ENCODE data around the gene RAB17. TPM values are rescaled to one million over a fixed set of nuclear protein-coding genes. Genes with fewer than 3 reads are reported as not detected.

RAB17 gene
- total and polyA plus RNA-seq, 3 experiments from 2014 or later, result not detected

- H3K27me3 ChIP-seq (ENCODE audit: insufficient read depth, low read length, poor library complexity, severe bottlenecking), result no peaks in the 10 kb centered on the region
- peaks cover 6% of the 10 kb centered on the region for H3K4me1 ChIP-seq (ENCODE audit: insufficient read depth, low read length)
- Mint-ChIP-seq H3K4me1 (peaks cover 0 to 5% (median 5%) of the 10 kb centered on the region in 3 donors), H3K27me3 (peaks cover 10 to 18% of the 10 kb centered on the region in 2 donors), H3K36me3 (no peaks in the 10 kb centered on the region), H3K27ac (no peak overlapping the region), H3K4me3 (peak overlapping the region in 1 of 7 donors; percentile 49), H3K9me3 (no peaks in the 10 kb centered on the region)
- ChIA-PET CTCF (interaction anchor here (4.4 kb wide), 1 partner anchor 57 kb away, joined by 55 read pairs; no protein-coding TSS in a partner anchor), POLR2A (no interaction called here)
- no peak overlapping the region for H3K27ac ChIP-seq (ENCODE audit: low read depth, low read length)
- H3K4me3 ChIP-seq (ENCODE audit: low read length), result no peak overlapping the region
- H3K36me3 ChIP-seq (ENCODE audit: insufficient read depth, low read length), result no peaks in the 10 kb centered on the region
- no peak for DNase-seq
- H3K9me3 ChIP-seq (ENCODE audit: low read length), result no peaks in the 10 kb centered on the region
Observed at GRCh38 chr2:237569896-237570295, 20.6 kb downstream of the RAB17 start.

GRCh38 chr2:237569041-237569440 lies 21.5 kb downstream of the RAB17 start:
- no peaks in the 10 kb centered on the region for H3K9me3 Mint-ChIP-seq
- no peak for DNase-seq
- H3K4me3 ChIP-seq (ENCODE audit: low read length), result no peak overlapping the region
- no peaks in the 10 kb centered on the region for H3K27me3 ChIP-seq (ENCODE audit: insufficient read depth, low read length, poor library complexity, severe bottlenecking)
- H3K27me3 Mint-ChIP-seq, result peaks cover 10 to 18% of the 10 kb centered on the region in 2 donors
- peaks cover 0 to 5% (median 5%) of the 10 kb centered on the region in 3 donors for H3K4me1 Mint-ChIP-seq
- POLR2A ChIA-PET, result no interaction called here
- no peaks in the 10 kb centered on the region for H3K36me3 Mint-ChIP-seq
- H3K27ac Mint-ChIP-seq, result no peak overlapping the region
- no peak overlapping the region for H3K4me3 Mint-ChIP-seq
- no peaks in the 10 kb centered on the region for H3K9me3 ChIP-seq (ENCODE audit: low read length)
- no peak overlapping the region for H3K27ac ChIP-seq (ENCODE audit: low read depth, low read length)
- peaks cover 6% of the 10 kb centered on the region for H3K4me1 ChIP-seq (ENCODE audit: insufficient read depth, low read length)
- CTCF ChIA-PET, result no interaction called here
- no peaks in the 10 kb centered on the region for H3K36me3 ChIP-seq (ENCODE audit: insufficient read depth, low read length)

- H3K4me1 Mint-ChIP-seq, result peaks cover 0 to 5% (median 5%) of the 10 kb centered on the region in 3 donors
- no peak overlapping the region for H3K4me3 Mint-ChIP-seq
- H3K27me3 ChIP-seq (ENCODE audit: insufficient read depth, low read length, poor library complexity, severe bottlenecking), result no peaks in the 10 kb centered on the region
- ChIA-PET POLR2A (no interaction called here), CTCF (no interaction called here)
- no peaks in the 10 kb centered on the region for H3K9me3 ChIP-seq (ENCODE audit: low read length)
- H3K27ac Mint-ChIP-seq, result no peak overlapping the region
- H3K4me3 ChIP-seq (ENCODE audit: low read length), result no peak overlapping the region
- peak in 1 of 5 donors; percentile 25 for DNase-seq
- H3K9me3 Mint-ChIP-seq, result no peaks in the 10 kb centered on the region
- peaks cover 11 to 23% of the 10 kb centered on the region in 2 donors for H3K27me3 Mint-ChIP-seq
- H3K4me1 ChIP-seq (ENCODE audit: insufficient read depth, low read length), result peaks cover 6% of the 10 kb centered on the region
- no peak overlapping the region for H3K27ac ChIP-seq (ENCODE audit: low read depth, low read length)
- no peaks in the 10 kb centered on the region for H3K36me3 Mint-ChIP-seq
- H3K36me3 ChIP-seq (ENCODE audit: insufficient read depth, low read length), result no peaks in the 10 kb centered on the region
Observed at GRCh38 chr2:237568121-237568660, 22.3 kb downstream of the RAB17 start.

- DNase-seq, result peak in 1 of 5 donors; percentile 26
- peaks cover 10 to 27% of the 10 kb centered on the region in 2 donors for H3K27me3 Mint-ChIP-seq
- H3K4me1 Mint-ChIP-seq, result peaks cover 0 to 5% (median 5%) of the 10 kb centered on the region in 3 donors
- Histone ChIP-seq H3K27me3 (ENCODE audit: insufficient read depth, low read length, poor library complexity, severe bottlenecking) (no peaks in the 10 kb centered on the region), H3K36me3 (ENCODE audit: insufficient read depth, low read length) (no peaks in the 10 kb centered on the region), H3K27ac (ENCODE audit: low read depth, low read length) (no peak overlapping the region), H3K9me3 (ENCODE audit: low read length) (no peaks in the 10 kb centered on the region), H3K4me3 (ENCODE audit: low read length) (no peak overlapping the region), H3K4me1 (ENCODE audit: insufficient read depth, low read length) (peaks cover 6% of the 10 kb centered on the region)
- ChIA-PET POLR2A (no interaction called here), CTCF (no interaction called here)
- H3K36me3 Mint-ChIP-seq, result no peaks in the 10 kb centered on the region
- H3K4me3 Mint-ChIP-seq, result no peak overlapping the region
- H3K9me3 Mint-ChIP-seq, result no peaks in the 10 kb centered on the region
- no peak overlapping the region for H3K27ac Mint-ChIP-seq
Observed at GRCh38 chr2:237567276-237568029, 23.1 kb downstream of the RAB17 start.

DNA sequence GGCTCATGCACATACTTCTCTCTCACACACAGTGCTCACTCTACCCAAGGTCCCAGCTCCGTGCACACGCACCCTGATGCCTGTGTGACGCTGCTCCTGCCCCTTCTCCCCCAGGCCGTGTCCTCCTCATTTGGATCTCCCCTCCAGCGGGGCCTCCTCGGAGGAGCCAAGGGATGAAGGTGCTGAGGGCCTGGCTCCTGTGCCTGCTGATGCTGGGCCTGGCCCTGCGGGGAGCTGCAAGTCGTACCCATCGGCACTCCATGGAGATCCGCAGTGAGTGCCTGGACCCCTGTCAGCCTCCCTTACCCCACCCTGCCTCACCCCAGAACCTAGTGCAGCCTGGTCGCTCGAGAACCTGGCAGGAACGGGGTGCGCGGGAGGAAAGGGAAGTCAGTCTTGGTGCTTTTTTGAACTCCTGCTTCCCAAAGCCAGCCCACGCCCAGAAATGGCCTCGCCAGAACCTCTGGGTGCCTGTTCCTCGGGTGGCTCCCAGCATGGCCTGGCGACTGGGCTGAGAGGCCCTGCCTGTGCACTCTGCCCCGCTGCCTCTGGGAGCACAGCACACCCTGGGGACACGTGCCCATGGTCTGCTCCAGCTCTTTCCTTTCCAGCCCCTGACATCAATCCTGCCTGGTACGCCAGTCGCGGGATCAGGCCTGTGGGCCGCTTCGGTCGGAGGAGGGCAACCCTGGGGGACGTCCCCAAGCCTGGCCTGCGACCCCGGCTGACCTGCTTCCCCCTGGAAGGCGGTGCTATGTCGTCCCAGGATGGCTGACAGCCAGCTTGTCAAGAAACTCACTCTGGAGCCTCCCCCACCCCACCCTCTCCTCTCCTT lies 23.9 kb downstream of the RAB17 start, which contains the start of gene PRLH:
TSS of gene PRLH (plus strand) at position 174 of the 835 bp plus-strand sequence. CDS start at position 174, 0 bp downstream.
- H3K4me3 Mint-ChIP-seq, result no peak within 1 kb of the TSS
- Histone ChIP-seq H3K4me1 (ENCODE audit: insufficient read depth, low read length) (peaks cover under 1% of the 10 kb centered on the region), H3K36me3 (ENCODE audit: insufficient read depth, low read length) (no peaks in the 10 kb centered on the region), H3K9me3 (ENCODE audit: low read length) (no peaks in the 10 kb centered on the region), H3K27ac (ENCODE audit: low read depth, low read length) (no peak within 1 kb of the TSS), H3K4me3 (ENCODE audit: low read length) (no peak within 1 kb of the TSS), H3K27me3 (ENCODE audit: insufficient read depth, low read length, poor library complexity, severe bottlenecking) (no peaks in the 10 kb centered on the region)
- no peaks in the 10 kb centered on the region for H3K9me3 Mint-ChIP-seq
- H3K27ac Mint-ChIP-seq, result no peak within 1 kb of the TSS
- peaks cover 0 to under 1% (median 0%) of the 10 kb centered on the region in 3 donors for H3K4me1 Mint-ChIP-seq
- POLR2A ChIA-PET, result no interaction called here
- peak in 1 of 5 donors; percentile 36 for DNase-seq
- peaks cover 9 to 25% of the 10 kb centered on the region in 2 donors for H3K27me3 Mint-ChIP-seq
- CTCF ChIA-PET, result no interaction called here
- H3K36me3 Mint-ChIP-seq, result no peaks in the 10 kb centered on the region

GRCh38 chr2:237565974-237566373 lies 24.6 kb downstream of the RAB17 start:
- Mint-ChIP-seq H3K4me1 (no peaks in the 10 kb centered on the region), H3K27me3 (peaks cover 9 to 24% of the 10 kb centered on the region in 2 donors), H3K9me3 (no peaks in the 10 kb centered on the region), H3K27ac (no peak overlapping the region), H3K36me3 (no peaks in the 10 kb centered on the region), H3K4me3 (no peak overlapping the region)
- DNase-seq, result no peak
- Histone ChIP-seq H3K4me1 (ENCODE audit: insufficient read depth, low read length) (no peaks in the 10 kb centered on the region), H3K27me3 (ENCODE audit: insufficient read depth, low read length, poor library complexity, severe bottlenecking) (no peaks in the 10 kb centered on the region), H3K36me3 (ENCODE audit: insufficient read depth, low read length) (no peaks in the 10 kb centered on the region), H3K27ac (ENCODE audit: low read depth, low read length) (no peak overlapping the region), H3K4me3 (ENCODE audit: low read length) (no peak overlapping the region), H3K9me3 (ENCODE audit: low read length) (no peaks in the 10 kb centered on the region)
- POLR2A ChIA-PET, result no interaction called here
- CTCF ChIA-PET, result no interaction called here

- H3K4me1 ChIP-seq (ENCODE audit: insufficient read depth, low read length), result no peaks in the 10 kb centered on the region
- no peak overlapping the region for H3K4me3 ChIP-seq (ENCODE audit: low read length)
- peak in 1 of 5 donors; percentile 14 for DNase-seq
- H3K9me3 Mint-ChIP-seq, result no peaks in the 10 kb centered on the region
- no peaks in the 10 kb centered on the region for H3K36me3 ChIP-seq (ENCODE audit: insufficient read depth, low read length)
- no peak overlapping the region for H3K27ac ChIP-seq (ENCODE audit: low read depth, low read length)
- H3K36me3 Mint-ChIP-seq, result no peaks in the 10 kb centered on the region
- H3K27me3 ChIP-seq (ENCODE audit: insufficient read depth, low read length, poor library complexity, severe bottlenecking), result no peaks in the 10 kb centered on the region
- ChIA-PET CTCF (interaction anchor here (1.2 kb wide), 1 partner anchor 52 kb away, joined by 4 read pairs; no protein-coding TSS in a partner anchor), POLR2A (no interaction called here)
- peaks cover 9 to 29% of the 10 kb centered on the region in 2 donors for H3K27me3 Mint-ChIP-seq
- no peaks in the 10 kb centered on the region for H3K4me1 Mint-ChIP-seq
- no peaks in the 10 kb centered on the region for H3K9me3 ChIP-seq (ENCODE audit: low read length)
- H3K4me3 Mint-ChIP-seq, result no peak overlapping the region
- H3K27ac Mint-ChIP-seq, result no peak overlapping the region
Observed at GRCh38 chr2:237564526-237565131, 25.9 kb downstream of the RAB17 start.

Measured in CD8-positive, alpha-beta memory T cell (primary cell).